HG02884 (cell line): Measurements from ENCODE around the gene PROCR.
"Not testable (repeated sequence)": the region's sequence is repeated elsewhere in the genome, so short reads cannot be mapped to it uniquely, and the experiment has no call there.

Experiments used
- ATAC-seq: cut with Tn5 transposase; IDR thresholded peaks from one replicate; pipeline ENCODE4 v1.9.1; 2021; ENCODE audit warnings: mild to moderate bottlenecking, moderate library complexity; ENCODE audit not compliant: unreplicated experiment

Gene PROCR

GRCh38 chr20:35171753-35172433 lies at the start of gene PROCR:
Gene PROCR (plus strand): TSS chr20:35172072. CDS start chr20:35172155, 83 bp downstream.
- ATAC-seq, result no peak

- ATAC-seq, result no peak
Measured at GRCh38 chr20:35122756-35123405, 49.0 kb upstream of the PROCR start.

DNA sequence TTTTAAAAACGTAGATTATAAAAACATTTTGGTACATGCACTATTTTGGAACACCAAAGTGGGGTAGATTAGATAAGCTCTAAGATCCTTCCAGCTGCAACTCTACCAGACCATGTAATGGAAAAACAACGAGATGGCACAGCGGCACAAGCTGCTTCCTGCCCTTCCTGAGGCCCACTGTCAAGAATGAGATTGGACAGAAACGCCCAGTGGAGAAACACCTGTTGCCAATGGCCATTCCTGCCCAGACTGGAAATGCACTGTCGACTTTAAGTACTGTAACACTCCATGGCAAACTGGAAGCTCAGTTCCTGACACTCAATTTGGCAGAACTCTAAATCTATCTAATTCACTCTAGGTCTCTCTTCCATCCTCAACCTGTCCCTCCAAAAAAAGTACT lies 46.1 kb upstream of the PROCR start:
- ATAC-seq, result no peak

DNA sequence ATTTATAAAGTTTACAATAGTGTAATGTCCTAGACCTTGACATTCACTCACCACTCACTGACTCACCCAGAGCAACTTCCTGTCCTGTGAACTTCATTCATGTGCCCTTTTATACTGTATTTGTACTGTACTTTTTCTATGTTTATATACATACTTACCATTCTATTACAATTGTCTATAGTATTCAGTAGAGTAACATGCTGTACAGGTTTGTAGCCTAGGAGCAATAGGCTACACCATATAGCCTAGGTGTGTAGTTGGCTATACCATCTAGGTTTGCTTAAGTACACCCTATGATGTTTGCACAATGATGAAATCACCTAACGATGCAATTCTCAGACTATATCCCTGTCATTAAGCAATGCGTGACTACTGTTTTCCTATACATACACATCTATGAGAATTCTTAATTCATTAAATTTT lies 42.2 kb upstream of the PROCR start:
- no peak for ATAC-seq

DNA sequence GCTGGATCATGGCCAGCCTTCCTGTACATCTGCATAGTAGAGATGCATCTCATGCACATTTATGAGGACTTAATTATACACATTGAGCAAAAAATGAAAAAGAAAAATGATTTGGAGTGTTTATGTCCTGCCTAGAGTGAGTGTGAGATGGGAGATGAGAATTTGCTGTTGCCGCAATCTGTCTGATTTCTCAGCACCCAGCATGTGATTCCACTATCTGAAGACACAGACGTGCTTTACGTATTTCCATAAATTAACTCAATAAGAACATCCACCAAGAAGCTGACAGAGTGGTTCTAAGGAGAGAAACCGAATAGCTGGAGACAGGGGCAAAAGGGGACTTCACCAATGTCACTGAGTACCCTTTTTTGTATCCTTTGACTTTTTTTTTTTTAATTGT lies 39.9 kb upstream of the PROCR start:
- no peak for ATAC-seq

- ATAC-seq, result no peak
Measured at GRCh38 chr20:35133031-35133430, 38.8 kb upstream of the PROCR start.

DNA sequence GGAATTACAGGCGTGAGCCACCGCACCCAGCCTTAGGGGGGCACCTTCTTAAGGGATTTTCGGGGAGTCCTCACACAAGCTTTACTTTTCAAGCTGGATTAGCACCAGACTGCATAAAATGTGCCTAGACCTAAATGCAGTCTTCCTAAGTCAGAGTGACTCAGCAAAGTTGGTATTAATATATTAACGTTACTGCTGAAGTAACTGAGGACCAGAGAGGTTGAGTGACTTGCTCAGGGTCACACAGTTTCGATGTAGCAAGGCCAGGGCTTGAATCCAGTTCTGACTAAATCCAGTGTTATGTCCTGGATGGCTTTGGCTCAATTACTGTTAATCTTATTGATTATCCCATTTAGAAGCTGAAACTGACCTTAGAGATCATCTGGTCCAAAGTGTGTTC lies 38.1 kb upstream of the PROCR start:
- no peak for ATAC-seq

- no peak for ATAC-seq
Measured at GRCh38 chr20:35134472-35134871, 37.4 kb upstream of the PROCR start.

DNA sequence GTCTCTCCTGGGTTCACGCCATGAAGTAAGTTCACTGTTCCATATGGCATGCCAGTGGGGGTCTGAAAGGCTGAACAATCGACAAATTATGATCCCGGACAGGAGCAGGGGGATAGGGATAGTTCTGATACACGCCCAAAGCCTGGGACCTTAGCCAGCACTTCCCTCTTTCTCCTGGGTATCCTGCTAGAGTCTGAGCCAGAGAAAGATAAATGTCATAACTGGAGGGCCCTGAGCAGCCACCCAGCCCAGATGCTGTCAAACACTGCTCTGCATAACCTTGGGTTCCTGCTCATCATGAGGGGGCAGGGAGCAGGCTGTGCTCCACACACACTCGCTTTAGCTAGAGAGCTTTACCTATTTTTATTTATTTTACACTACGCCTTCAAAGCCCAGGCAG lies 37.0 kb upstream of the PROCR start:
- no peak for ATAC-seq

DNA sequence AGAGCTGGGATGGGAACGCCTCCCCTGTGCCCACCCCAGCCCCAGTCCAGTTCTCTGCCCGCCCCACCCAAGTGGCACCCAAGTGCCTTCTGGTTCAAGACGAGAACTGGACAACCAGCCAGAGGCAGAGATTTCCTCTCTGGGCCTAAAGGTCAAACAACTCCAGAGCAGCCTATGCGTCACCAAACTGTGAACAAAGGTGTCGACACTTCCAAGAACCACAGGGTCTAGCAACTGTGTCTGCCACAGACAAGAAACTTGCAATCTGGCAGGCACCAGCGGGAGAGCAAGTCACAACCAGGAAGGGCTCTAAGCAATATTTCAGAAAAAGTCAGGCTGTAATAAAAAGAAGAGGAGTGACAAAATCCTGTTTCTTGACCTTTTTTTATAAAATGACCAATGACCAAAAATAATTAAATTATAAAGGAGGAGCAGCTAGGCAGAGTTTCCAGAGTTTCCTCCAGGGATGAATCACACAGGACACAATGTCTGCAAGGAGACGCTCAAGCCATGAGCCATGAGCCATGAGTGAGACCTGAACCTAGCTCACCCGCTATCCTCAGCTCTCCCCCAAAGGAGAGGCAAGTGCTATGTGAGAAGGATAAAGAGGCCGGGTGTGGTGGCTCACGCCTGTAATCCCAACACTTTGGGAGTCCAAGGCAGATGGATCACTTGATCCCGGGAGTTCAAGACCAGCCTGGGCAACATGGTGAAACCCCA lies 35.8 kb upstream of the PROCR start:
- ATAC-seq, result no peak

DNA sequence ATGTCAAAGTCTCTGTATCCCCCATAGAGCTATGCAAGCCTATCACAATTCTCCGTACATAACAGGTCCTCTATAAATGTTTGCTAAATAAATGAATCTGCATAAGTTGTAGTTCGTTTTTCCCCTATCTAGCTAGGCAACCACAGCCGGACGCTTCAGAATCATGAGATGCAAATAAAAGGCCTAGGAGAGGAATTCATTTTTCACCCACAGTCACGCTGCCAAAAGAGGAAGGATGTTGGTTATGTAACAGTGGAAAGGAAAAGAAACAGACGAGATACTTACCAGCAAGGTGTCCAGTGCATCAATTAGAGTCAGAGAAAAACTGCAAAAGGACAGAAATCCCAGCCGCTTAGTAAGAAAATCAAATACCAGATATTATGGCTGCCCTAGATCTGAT lies 27.2 kb upstream of the PROCR start:
- ATAC-seq, result no peak

DNA sequence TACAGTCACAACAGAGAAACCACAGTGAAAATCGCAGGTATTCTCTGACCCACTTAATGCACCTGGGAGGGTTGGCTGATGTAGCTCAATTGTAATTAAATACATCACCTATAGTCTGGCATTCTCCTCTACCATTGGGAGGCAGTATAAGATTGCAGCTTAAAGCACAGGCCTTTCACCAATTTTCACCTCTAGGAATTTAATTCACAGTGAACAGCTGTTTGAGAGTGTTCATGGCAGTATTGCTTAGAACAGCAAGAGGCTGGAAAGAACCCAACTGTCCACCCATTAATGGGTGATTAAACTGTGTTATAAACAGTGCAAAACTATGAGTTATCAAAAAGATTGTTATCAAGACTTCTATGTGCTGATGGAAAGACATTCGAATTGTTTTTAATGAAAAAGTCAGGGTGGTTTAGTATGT lies 26.7 kb upstream of the PROCR start:
- ATAC-seq, result no peak

- ATAC-seq, result no peak
Measured at GRCh38 chr20:35146299-35146919, 25.5 kb upstream of the PROCR start.

DNA sequence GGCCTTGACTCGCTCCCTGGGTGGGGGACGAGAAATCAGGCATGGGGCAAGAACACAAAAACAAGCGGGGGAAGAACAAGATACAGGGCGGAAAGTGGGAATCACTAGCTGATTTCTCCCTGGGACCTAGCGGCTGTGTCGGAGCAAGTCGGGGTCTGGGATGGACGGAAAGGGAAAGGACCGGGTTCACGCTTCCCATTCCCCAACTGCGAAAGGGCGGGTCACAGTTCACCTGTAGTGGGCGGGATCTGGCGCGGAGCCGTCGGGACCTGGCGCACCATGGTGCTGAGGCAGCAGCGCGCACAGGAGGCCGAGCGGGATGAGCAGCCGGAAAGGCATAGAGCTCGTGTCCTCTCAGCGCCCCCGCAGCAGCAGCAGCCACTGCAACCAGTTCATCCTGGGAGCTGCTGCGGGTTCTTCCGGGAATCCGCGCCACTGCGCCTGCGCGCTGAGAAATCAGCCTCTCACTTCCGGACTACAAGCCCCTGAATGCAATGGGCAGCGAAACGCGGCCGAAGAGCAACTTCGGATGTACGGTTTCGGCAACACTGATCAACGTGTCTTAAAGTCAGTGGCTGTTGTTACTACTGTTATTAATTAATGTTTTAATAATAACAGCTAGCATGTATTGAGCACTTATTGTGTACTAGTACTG lies 24.8 kb upstream of the PROCR start, which contains the start of gene EDEM2:
TSS of gene EDEM2 (minus strand) at position 417 of the 655 bp plus-strand sequence. CDS start at position 339, 78 bp downstream.
- ATAC-seq, result peak; percentile 74

GRCh38 chr20:35147575-35148071 lies 24.2 kb upstream of the PROCR start:
- peak; percentile 19 for ATAC-seq

- no peak for ATAC-seq
Measured at GRCh38 chr20:35150846-35151579, 20.9 kb upstream of the PROCR start.

DNA sequence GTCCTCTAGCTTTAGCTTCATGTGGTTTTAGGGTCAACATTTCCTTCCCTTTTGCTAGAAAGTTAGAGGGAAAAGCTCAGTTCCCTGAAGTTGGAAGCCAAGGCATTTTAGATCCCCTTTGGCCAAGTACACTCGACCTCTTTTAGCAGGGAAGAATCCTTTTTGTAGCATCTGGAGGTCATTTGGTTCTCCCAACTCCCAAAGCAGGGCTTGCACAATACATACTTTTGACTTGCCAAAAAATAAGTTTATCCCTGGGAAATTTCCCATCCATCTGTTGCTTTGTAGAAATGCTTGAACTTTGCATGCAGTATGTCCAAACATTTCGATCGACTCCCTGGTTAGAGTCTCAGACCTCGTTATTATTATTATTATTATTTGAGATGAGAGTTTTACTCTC lies 20.1 kb upstream of the PROCR start:
- ATAC-seq, result no peak

- no peak for ATAC-seq
Measured at GRCh38 chr20:35155936-35156335, 15.9 kb upstream of the PROCR start.

GRCh38 chr20:35156978-35157377 lies 14.9 kb upstream of the PROCR start:
- no peak for ATAC-seq

DNA sequence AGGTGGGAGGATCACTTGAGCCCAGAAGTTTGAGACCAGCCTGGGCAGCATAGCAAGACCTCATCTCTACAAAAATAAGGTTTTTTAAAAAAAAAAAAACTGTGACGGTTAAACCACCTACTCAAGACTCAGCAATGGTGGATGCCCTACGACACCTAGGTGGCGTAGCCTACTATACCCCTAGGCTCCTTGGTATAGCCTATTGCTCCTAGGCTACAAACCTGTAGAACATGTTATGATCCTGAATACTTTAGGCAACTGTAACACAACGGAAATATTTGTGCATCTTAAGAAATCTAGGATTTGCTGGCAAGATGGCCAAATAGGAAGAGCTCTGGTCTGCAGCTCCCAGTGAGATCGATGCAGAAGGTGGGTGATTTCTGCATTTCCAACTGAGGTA lies 11.5 kb upstream of the PROCR start:
- not testable (repeated sequence) for ATAC-seq
